ENCODE data around the gene SON. TPM values are rescaled to one million over a fixed set of nuclear protein-coding genes. Genes with fewer than 3 reads are reported as not detected.
A peak's percentile ranks its signal among the peaks of the same experiment; 100 is the strongest.

SON gene
- polyA plus RNA-seq, 1 donor from 2014 or later, result 123 TPM

GRCh38 chr21:33587792-33588484 is 45.1 kb downstream of the SON start:
- Histone ChIP-seq H3K36me3 (ENCODE audit: insufficient read depth, low read length) (no peaks in the 10 kb centered on the region), H3K27me3 (ENCODE audit: insufficient read depth, low read depth, low read length) (no peaks in the 10 kb centered on the region), H3K79me2 (replicated peaks; ENCODE audit: insufficient read depth, low read length) (peaks cover 9% of the 10 kb centered on the region), H2AFZ (ENCODE audit: low read depth, low read length) (no peak overlapping the region), H3K27ac (ENCODE audit: low read length) (peak overlapping the region; percentile 37), H3K4me2 (ENCODE audit: low read length) (peak overlapping the region; percentile 68), H3K9me3 (ENCODE audit: low read length) (no peaks in the 10 kb centered on the region), H3F3A (ENCODE audit: insufficient read depth, low read length, poor library complexity, severe bottlenecking) (peaks cover 9% of the 10 kb centered on the region), H3K9ac (ENCODE audit: low read length) (peak overlapping the region; percentile 73), H3K4me3 (ENCODE audit: low read length) (peak overlapping the region; percentile 88), H3K9me2 (ENCODE audit: insufficient read depth, low read length) (no peaks in the 10 kb centered on the region), H4K20me1 (ENCODE audit: insufficient read depth) (no peaks in the 10 kb centered on the region)
- no peak for TF ChIP-seq CTCF (IDR thresholded peaks at IDR 0.05; ENCODE audit: poor library complexity, severe bottlenecking)
- peak; percentile 6 for TF ChIP-seq POLR2AphosphoS5 (IDR thresholded peaks at IDR 0.05)

GRCh38 chr21:33588485-33589335 is 45.9 kb downstream of the SON start, which contains the start of gene DONSON:
Gene DONSON, minus strand, starts transcription at chr21:33588684. Its CDS starts 43 bp downstream, at chr21:33588641.
- H3K27ac ChIP-seq (ENCODE audit: low read length), result peak within 1 kb of the TSS; percentile 47

More at GRCh38 chr21:33588485-33589335, 45.9 kb downstream of the SON start, which contains the start of gene DONSON:
- peak within 1 kb of the TSS; percentile 60 for H2AFZ ChIP-seq (ENCODE audit: low read depth, low read length)
- H3K4me2 ChIP-seq (ENCODE audit: low read length), result peak within 1 kb of the TSS; percentile 98
- H3K36me3 ChIP-seq (ENCODE audit: insufficient read depth, low read length), result no peaks in the 10 kb centered on the region
- H3K9me2 ChIP-seq (ENCODE audit: insufficient read depth, low read length), result no peaks in the 10 kb centered on the region
- TF ChIP-seq RAD21 (conservative IDR thresholded peaks at IDR 0.05) (no peak), POLR2AphosphoS5 (IDR thresholded peaks at IDR 0.05) (peak; percentile 52), MXI1 (conservative IDR thresholded peaks at IDR 0.05; ENCODE audit: poor library complexity, severe bottlenecking) (peak; percentile 66), EP300 (conservative IDR thresholded peaks at IDR 0.05; ENCODE audit: poor library complexity, severe bottlenecking) (no peak), EZH2 (IDR thresholded peaks at IDR 0.05; ENCODE audit: borderline replicate concordance, insufficient read depth, low read length, poor library complexity, severe bottlenecking) (no peak), TAF1 (IDR thresholded peaks at IDR 0.05; ENCODE audit: low read depth) (no peak), REST (IDR thresholded peaks at IDR 0.05; ENCODE audit: borderline replicate concordance) (no peak), CTCF (IDR thresholded peaks at IDR 0.05; ENCODE audit: poor library complexity, severe bottlenecking) (peak; percentile 53), SMC3 (conservative IDR thresholded peaks at IDR 0.05; ENCODE audit: poor library complexity) (no peak)
- no peaks in the 10 kb centered on the region for H3K9me3 ChIP-seq (ENCODE audit: low read length)
- H3K9ac ChIP-seq (ENCODE audit: low read length), result peak within 1 kb of the TSS; percentile 73
- H3K27me3 ChIP-seq (ENCODE audit: insufficient read depth, low read depth, low read length), result no peaks in the 10 kb centered on the region
- no peaks in the 10 kb centered on the region for H4K20me1 ChIP-seq (ENCODE audit: insufficient read depth)
- H3K4me3 ChIP-seq (ENCODE audit: low read length), result peak within 1 kb of the TSS; percentile 88
- H3F3A ChIP-seq (ENCODE audit: insufficient read depth, low read length, poor library complexity, severe bottlenecking), result peaks cover 9% of the 10 kb centered on the region
- peaks cover 9% of the 10 kb centered on the region for H3K79me2 ChIP-seq (replicated peaks; ENCODE audit: insufficient read depth, low read length)

Data from neural cell (in vitro differentiated cells).